ENCODE results near the gene FAM209A. TPM values are rescaled to one million over a fixed set of nuclear protein-coding genes. Genes with fewer than 3 reads are reported as not detected.

FAM209A gene
- total RNA-seq, 1 experiment from 2014 or later: not detected

GRCh38 chr20:56575157-56575556 is 50.6 kb downstream of the FAM209A start:
- in situ Hi-C loops (cut with HindIII; ENCODE audit: low pct_unique_long_range_greater_than_20kb, low sequenced_read_pairs): no loop called here
- DNase-seq (ENCODE audit: low read depth, low spot score): no peak

Other genes with a start within 250 kb of the FAM209A start
- 186 and 201 TPM in 2 replicates for gene FAM210B, start 165.8 kb upstream of the FAM209A start, total RNA-seq (2014; rRNA removed; shearing (Covaris generic))
- 65.1 and 68.5 TPM in 2 replicates for gene AURKA, start 132.5 kb upstream of the FAM209A start, total RNA-seq (2014; rRNA removed; shearing (Covaris generic))
- gene CSTF1, start 132.1 kb upstream of the FAM209A start, total RNA-seq (2014; rRNA removed; shearing (Covaris generic)): 77.4 and 79.6 TPM in 2 replicates
- gene CASS4, start 112.5 kb upstream of the FAM209A start, total RNA-seq (2014; rRNA removed; shearing (Covaris generic)): not detected in 2 replicates
- 118 and 130 TPM in 2 replicates for gene RTF2, start 56.1 kb upstream of the FAM209A start, total RNA-seq (2014; rRNA removed; shearing (Covaris generic))
- not detected in 2 replicates for gene FAM209B, start 8.5 kb downstream of the FAM209A start, total RNA-seq (2014; rRNA removed; shearing (Covaris generic))
- gene TFAP2C, start 104.6 kb downstream of the FAM209A start, total RNA-seq (2014; rRNA removed; shearing (Covaris generic)): 1.5 and 2.0 TPM in 2 replicates

Measured in SK-MEL-5 (cell line).